AG09319 (cell line): ENCODE results near the gene MAFG.

Experiments used
- DNase-seq: peaks from one replicate; pipeline ENCODE4 v3.0.0-alpha.2; 2010; ENCODE audit warnings: low read depth; ENCODE audit errors: extremely low read depth
- CTCF ChIP-seq: IDR thresholded peaks from 2 replicates; pipeline ENCODE4 v1.5.1; 2011; ENCODE audit warnings: low read depth, mild to moderate bottlenecking, inconsistent platforms, low read length, moderate library complexity

Gene MAFG

GRCh38 chr17:81911969-81912368 lies 15.6 kb downstream of the MAFG start:
- no peak for DNase-seq
- no peak for TF ChIP-seq CTCF

GRCh38 chr17:81911277-81911961 lies 16.1 kb downstream of the MAFG start, which contains the start of gene PCYT2:
Gene PCYT2 (minus strand): TSS chr17:81911399. CDS start chr17:81911355, 44 bp downstream.
- no peak for DNase-seq
- TF ChIP-seq CTCF, result no peak

- TF ChIP-seq CTCF, result no peak
- no peak for DNase-seq
These were observed 16.7 kb downstream of the MAFG start for GRCh38 chr17:81910840-81911276.

GRCh38 chr17:81909966-81910839 lies 17.3 kb downstream of the MAFG start:
- TF ChIP-seq CTCF, result no peak
- no peak for DNase-seq

- TF ChIP-seq CTCF, result no peak
- no peak for DNase-seq
These were observed 18.3 kb downstream of the MAFG start for GRCh38 chr17:81909231-81909630.

- DNase-seq, result no peak
- no peak for TF ChIP-seq CTCF
These were observed 18.7 kb downstream of the MAFG start for GRCh38 chr17:81908793-81909192.
